HEK293 (cell line): ENCODE data around the gene IZUMO4.

Source experiments
- GLIS1 ChIP-seq: fragments of 450-650 bp; formaldehyde crosslinking; IDR thresholded peaks from 2 replicates; pipeline ENCODE4 v1.5.1; 2016; ENCODE audit warnings: missing biosample characterization, missing genetic modification characterization
- KLF10 ChIP-seq: fragments of 450-650 bp; IDR thresholded peaks from 2 replicates; pipeline ENCODE4 v1.5.1; 2018; ENCODE audit warnings: missing biosample characterization, mild to moderate bottlenecking, missing genetic modification characterization
- PRDM1 ChIP-seq: fragments of 450-650 bp; formaldehyde crosslinking; IDR thresholded peaks from 2 replicates; pipeline ENCODE4; 2016; ENCODE audit warnings: missing biosample characterization, missing genetic modification characterization
- SP3 ChIP-seq: fragments of 450-650 bp; formaldehyde crosslinking; IDR thresholded peaks from 2 replicates; pipeline ENCODE4 v1.5.1; 2016; ENCODE audit warnings: missing biosample characterization, missing genetic modification characterization
- YY1 ChIP-seq: fragments of 450-650 bp; formaldehyde crosslinking; IDR thresholded peaks from 2 replicates; pipeline ENCODE4 v1.5.1; 2018; ENCODE audit warnings: missing biosample characterization, missing genetic modification characterization
- ZBTB1 ChIP-seq: fragments of 450-650 bp; formaldehyde crosslinking; IDR thresholded peaks from 2 replicates; pipeline ENCODE4 v1.5.1; 2016; ENCODE audit warnings: missing biosample characterization, missing genetic modification characterization
- ZBTB48 ChIP-seq: fragments of 450-650 bp; formaldehyde crosslinking; IDR thresholded peaks from 2 replicates; pipeline ENCODE4 v1.5.1; 2016; ENCODE audit warnings: missing biosample characterization, missing genetic modification characterization
- ZNF132 ChIP-seq: fragments of 450-650 bp; formaldehyde crosslinking; IDR thresholded peaks from 2 replicates; pipeline ENCODE4 v1.5.1; 2017; ENCODE audit warnings: missing biosample characterization, missing genetic modification characterization, borderline replicate concordance
- ZNF174 ChIP-seq: fragments of 450-650 bp; formaldehyde crosslinking; IDR thresholded peaks from 2 replicates; pipeline ENCODE4 v1.5.0; 2017; ENCODE audit warnings: missing biosample characterization, mild to moderate bottlenecking, missing genetic modification characterization
- ZNF175 ChIP-seq: fragments of 450-650 bp; formaldehyde crosslinking; IDR thresholded peaks from 2 replicates; pipeline ENCODE4 v1.5.1; 2016; ENCODE audit warnings: missing biosample characterization, missing genetic modification characterization
- ZNF184 ChIP-seq: fragments of 450-650 bp; IDR thresholded peaks from 2 replicates; pipeline ENCODE4 v1.5.1; 2018; ENCODE audit warnings: missing biosample characterization, mild to moderate bottlenecking, missing genetic modification characterization
- ZNF202 ChIP-seq: fragments of 450-650 bp; formaldehyde crosslinking; IDR thresholded peaks from 2 replicates; pipeline ENCODE4 v1.5.1; 2016; ENCODE audit warnings: missing biosample characterization, missing genetic modification characterization, borderline replicate concordance
- ZNF214 ChIP-seq: fragments of 450-650 bp; formaldehyde crosslinking; IDR thresholded peaks from 2 replicates; pipeline ENCODE4 v1.5.1; 2017; ENCODE audit warnings: missing biosample characterization, mild to moderate bottlenecking, missing genetic modification characterization, borderline replicate concordance
- ZNF366 ChIP-seq: fragments of 450-650 bp; formaldehyde crosslinking; conservative IDR thresholded peaks from 2 replicates; pipeline ENCODE4 v1.5.1; 2016; ENCODE audit warnings: missing biosample characterization, missing genetic modification characterization
- ZNF423 ChIP-seq: fragments of 450-650 bp; formaldehyde crosslinking; IDR thresholded peaks from 2 replicates; pipeline ENCODE4 v1.5.1; 2016; ENCODE audit warnings: missing biosample characterization, missing genetic modification characterization
- ZNF433 ChIP-seq: fragments of 450-650 bp; formaldehyde crosslinking; IDR thresholded peaks from 2 replicates; pipeline ENCODE4 v1.5.1; 2016; ENCODE audit warnings: missing biosample characterization, missing genetic modification characterization, low read depth
- ZNF514 ChIP-seq: fragments of 450-650 bp; formaldehyde crosslinking; IDR thresholded peaks from 2 replicates; pipeline ENCODE4 v1.5.1; 2016; ENCODE audit warnings: missing biosample characterization, missing genetic modification characterization
- ZNF521 ChIP-seq: fragments of 450-650 bp; formaldehyde crosslinking; IDR thresholded peaks from 2 replicates; pipeline ENCODE4 v1.5.1; 2017; ENCODE audit warnings: missing biosample characterization, mild to moderate bottlenecking, missing genetic modification characterization
- ZNF571 ChIP-seq: fragments of 450-650 bp; formaldehyde crosslinking; IDR thresholded peaks from 2 replicates; pipeline ENCODE4 v1.5.0; 2017; ENCODE audit warnings: missing biosample characterization, missing genetic modification characterization
- ZNF610 ChIP-seq: fragments of 450-650 bp; formaldehyde crosslinking; IDR thresholded peaks from 2 replicates; pipeline ENCODE4 v1.5.1; 2016; ENCODE audit warnings: missing biosample characterization, missing genetic modification characterization, borderline replicate concordance
- ZNF623 ChIP-seq: fragments of 450-650 bp; formaldehyde crosslinking; IDR thresholded peaks from 2 replicates; pipeline ENCODE4 v1.5.1; 2016; ENCODE audit warnings: missing biosample characterization, missing genetic modification characterization
- ZNF629 ChIP-seq: fragments of 450-650 bp; formaldehyde crosslinking; IDR thresholded peaks from 2 replicates; pipeline ENCODE4 v1.5.1; 2017; ENCODE audit warnings: missing biosample characterization, missing genetic modification characterization
- ZNF660 ChIP-seq: fragments of 450-650 bp; IDR thresholded peaks from 2 replicates; pipeline ENCODE4 v1.5.1; 2018; ENCODE audit warnings: missing biosample characterization, mild to moderate bottlenecking, missing genetic modification characterization
- ZNF830 ChIP-seq: fragments of 450-650 bp; IDR thresholded peaks from 2 replicates; pipeline ENCODE4 v1.5.0; 2018; ENCODE audit warnings: missing biosample characterization, missing genetic modification characterization, low read depth, mild to moderate bottlenecking, moderate library complexity
- ZNF837 ChIP-seq: fragments of 450-650 bp; formaldehyde crosslinking; IDR thresholded peaks from 2 replicates; pipeline ENCODE4 v1.5.1; 2016; ENCODE audit warnings: missing biosample characterization, missing genetic modification characterization
- ZNF843 ChIP-seq: fragments of 450-650 bp; formaldehyde crosslinking; IDR thresholded peaks from 2 replicates; pipeline ENCODE4 v1.5.1; 2016; ENCODE audit warnings: missing biosample characterization, missing genetic modification characterization
- ZSCAN4 ChIP-seq: fragments of 450-650 bp; formaldehyde crosslinking; IDR thresholded peaks from 2 replicates; pipeline ENCODE4 v1.5.1; 2017; ENCODE audit warnings: missing biosample characterization, missing genetic modification characterization
- TF ChIP-seq, protein P1 (sequence below): fragments of 450-650 bp; IDR thresholded peaks from 2 replicates; pipeline ENCODE4 v1.5.1; 2018; ENCODE audit warnings: missing biosample characterization, mild to moderate bottlenecking, missing genetic modification characterization
- TF ChIP-seq, protein P2 (sequence below): fragments of 450-650 bp; formaldehyde crosslinking; IDR thresholded peaks from 2 replicates; pipeline ENCODE4 v1.5.1; 2016; ENCODE audit warnings: missing biosample characterization, missing genetic modification characterization
- TF ChIP-seq, protein P3 (sequence below): fragments of 450-650 bp; IDR thresholded peaks from 2 replicates; pipeline ENCODE4 v1.5.1; 2018; ENCODE audit warnings: missing biosample characterization, missing genetic modification characterization
- TF ChIP-seq, protein P4 (sequence below): fragments of 450-650 bp; formaldehyde crosslinking; IDR thresholded peaks from 2 replicates; pipeline ENCODE4 v1.5.1; 2016; ENCODE audit warnings: missing biosample characterization, missing genetic modification characterization

Gene IZUMO4

GRCh38 chr19:2096034-2096479, 658 bp upstream of the IZUMO4 start, which contains the start of gene MOB3A (continued):
- TF ChIP-seq ZNF514 (tag by site-specific recombination) (no peak), ZNF433 (tag by site-specific recombination) (no peak), ZBTB48 (tag by site-specific recombination) (peak; percentile 88; the same call in 1 of the 2 replicates), ZBTB1 (peak; percentile 85; the same call in 1 of the 2 replicates), ZNF571 (tag by site-specific recombination) (no peak), YY1 (peak; percentile 56; the same call in 1 of the 2 replicates), ZNF830 (tag by site-specific recombination) (no peak), ZNF132 (tag by site-specific recombination) (no peak), ZNF202 (tag by site-specific recombination) (no peak), ZNF174 (tag by site-specific recombination) (no peak), KLF10 (tag by site-specific recombination) (peak; percentile 93), ZSCAN4 (tag by site-specific recombination) (no peak), ZNF366 (tag by site-specific recombination) (no peak), SP3 (tag by site-specific recombination) (no peak; the same call in 1 of the 2 replicates), ZNF521 (no peak), ZNF623 (no peak), GLIS1 (no peak; the same call in 1 of the 2 replicates), ZNF660 (tag by site-specific recombination) (peak; percentile 94; the same call in 1 of the 2 replicates), ZNF184 (peak; percentile 80; the same call in 1 of the 2 replicates), ZNF843 (tag by site-specific recombination) (peak; percentile 71), ZNF629 (tag by site-specific recombination) (peak; percentile 41), ZNF175 (no peak), ZNF214 (no peak), PRDM1 (tag by site-specific recombination) (no peak), ZNF610 (tag by site-specific recombination) (no peak; the same call in none of the 2 replicates), ZNF837 (tag by site-specific recombination) (no peak), ZNF423 (tag by site-specific recombination) (no peak)
- TF ChIP-seq, protein P1, sequence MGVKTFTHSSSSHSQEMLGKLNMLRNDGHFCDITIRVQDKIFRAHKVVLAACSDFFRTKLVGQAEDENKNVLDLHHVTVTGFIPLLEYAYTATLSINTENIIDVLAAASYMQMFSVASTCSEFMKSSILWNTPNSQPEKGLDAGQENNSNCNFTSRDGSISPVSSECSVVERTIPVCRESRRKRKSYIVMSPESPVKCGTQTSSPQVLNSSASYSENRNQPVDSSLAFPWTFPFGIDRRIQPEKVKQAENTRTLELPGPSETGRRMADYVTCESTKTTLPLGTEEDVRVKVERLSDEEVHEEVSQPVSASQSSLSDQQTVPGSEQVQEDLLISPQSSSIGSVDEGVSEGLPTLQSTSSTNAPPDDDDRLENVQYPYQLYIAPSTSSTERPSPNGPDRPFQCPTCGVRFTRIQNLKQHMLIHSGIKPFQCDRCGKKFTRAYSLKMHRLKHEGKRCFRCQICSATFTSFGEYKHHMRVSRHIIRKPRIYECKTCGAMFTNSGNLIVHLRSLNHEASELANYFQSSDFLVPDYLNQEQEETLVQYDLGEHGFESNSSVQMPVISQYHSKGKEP (tag by site-specific recombination): peak; percentile 75; the same call in 1 of the 2 replicates
- TF ChIP-seq, protein P2, sequence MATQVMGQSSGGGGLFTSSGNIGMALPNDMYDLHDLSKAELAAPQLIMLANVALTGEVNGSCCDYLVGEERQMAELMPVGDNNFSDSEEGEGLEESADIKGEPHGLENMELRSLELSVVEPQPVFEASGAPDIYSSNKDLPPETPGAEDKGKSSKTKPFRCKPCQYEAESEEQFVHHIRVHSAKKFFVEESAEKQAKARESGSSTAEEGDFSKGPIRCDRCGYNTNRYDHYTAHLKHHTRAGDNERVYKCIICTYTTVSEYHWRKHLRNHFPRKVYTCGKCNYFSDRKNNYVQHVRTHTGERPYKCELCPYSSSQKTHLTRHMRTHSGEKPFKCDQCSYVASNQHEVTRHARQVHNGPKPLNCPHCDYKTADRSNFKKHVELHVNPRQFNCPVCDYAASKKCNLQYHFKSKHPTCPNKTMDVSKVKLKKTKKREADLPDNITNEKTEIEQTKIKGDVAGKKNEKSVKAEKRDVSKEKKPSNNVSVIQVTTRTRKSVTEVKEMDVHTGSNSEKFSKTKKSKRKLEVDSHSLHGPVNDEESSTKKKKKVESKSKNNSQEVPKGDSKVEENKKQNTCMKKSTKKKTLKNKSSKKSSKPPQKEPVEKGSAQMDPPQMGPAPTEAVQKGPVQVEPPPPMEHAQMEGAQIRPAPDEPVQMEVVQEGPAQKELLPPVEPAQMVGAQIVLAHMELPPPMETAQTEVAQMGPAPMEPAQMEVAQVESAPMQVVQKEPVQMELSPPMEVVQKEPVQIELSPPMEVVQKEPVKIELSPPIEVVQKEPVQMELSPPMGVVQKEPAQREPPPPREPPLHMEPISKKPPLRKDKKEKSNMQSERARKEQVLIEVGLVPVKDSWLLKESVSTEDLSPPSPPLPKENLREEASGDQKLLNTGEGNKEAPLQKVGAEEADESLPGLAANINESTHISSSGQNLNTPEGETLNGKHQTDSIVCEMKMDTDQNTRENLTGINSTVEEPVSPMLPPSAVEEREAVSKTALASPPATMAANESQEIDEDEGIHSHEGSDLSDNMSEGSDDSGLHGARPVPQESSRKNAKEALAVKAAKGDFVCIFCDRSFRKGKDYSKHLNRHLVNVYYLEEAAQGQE (tag by site-specific recombination): 0 out of 2 replicates have a peak, but pooled peaks have one; percentile 12
- TF ChIP-seq, protein P3, sequence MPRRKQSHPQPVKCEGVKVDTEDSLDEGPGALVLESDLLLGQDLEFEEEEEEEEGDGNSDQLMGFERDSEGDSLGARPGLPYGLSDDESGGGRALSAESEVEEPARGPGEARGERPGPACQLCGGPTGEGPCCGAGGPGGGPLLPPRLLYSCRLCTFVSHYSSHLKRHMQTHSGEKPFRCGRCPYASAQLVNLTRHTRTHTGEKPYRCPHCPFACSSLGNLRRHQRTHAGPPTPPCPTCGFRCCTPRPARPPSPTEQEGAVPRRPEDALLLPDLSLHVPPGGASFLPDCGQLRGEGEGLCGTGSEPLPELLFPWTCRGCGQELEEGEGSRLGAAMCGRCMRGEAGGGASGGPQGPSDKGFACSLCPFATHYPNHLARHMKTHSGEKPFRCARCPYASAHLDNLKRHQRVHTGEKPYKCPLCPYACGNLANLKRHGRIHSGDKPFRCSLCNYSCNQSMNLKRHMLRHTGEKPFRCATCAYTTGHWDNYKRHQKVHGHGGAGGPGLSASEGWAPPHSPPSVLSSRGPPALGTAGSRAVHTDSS (tag by site-specific recombination): no peak
- TF ChIP-seq, protein P4, sequence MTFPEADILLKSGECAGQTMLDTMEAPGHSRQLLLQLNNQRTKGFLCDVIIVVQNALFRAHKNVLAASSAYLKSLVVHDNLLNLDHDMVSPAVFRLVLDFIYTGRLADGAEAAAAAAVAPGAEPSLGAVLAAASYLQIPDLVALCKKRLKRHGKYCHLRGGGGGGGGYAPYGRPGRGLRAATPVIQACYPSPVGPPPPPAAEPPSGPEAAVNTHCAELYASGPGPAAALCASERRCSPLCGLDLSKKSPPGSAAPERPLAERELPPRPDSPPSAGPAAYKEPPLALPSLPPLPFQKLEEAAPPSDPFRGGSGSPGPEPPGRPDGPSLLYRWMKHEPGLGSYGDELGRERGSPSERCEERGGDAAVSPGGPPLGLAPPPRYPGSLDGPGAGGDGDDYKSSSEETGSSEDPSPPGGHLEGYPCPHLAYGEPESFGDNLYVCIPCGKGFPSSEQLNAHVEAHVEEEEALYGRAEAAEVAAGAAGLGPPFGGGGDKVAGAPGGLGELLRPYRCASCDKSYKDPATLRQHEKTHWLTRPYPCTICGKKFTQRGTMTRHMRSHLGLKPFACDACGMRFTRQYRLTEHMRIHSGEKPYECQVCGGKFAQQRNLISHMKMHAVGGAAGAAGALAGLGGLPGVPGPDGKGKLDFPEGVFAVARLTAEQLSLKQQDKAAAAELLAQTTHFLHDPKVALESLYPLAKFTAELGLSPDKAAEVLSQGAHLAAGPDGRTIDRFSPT (tag by site-specific recombination): peak; percentile 89; the same call in 1 of the 2 replicates
